GM21528 (cell line): ENCODE measurements around the gene AIG1.
"Not testable (repeated sequence)": the region's sequence is repeated elsewhere in the genome, so short reads cannot be mapped to it uniquely, and the experiment has no call there.

Experiments
- ATAC-seq: cut with Tn5 transposase; IDR thresholded peaks from one replicate; pipeline ENCODE4 v1.9.1; 2021; ENCODE audit warnings: mild to moderate bottlenecking, moderate library complexity; ENCODE audit not compliant: unreplicated experiment, low FRiP score

Gene AIG1

GRCh38 chr6:143298071-143298470, 237.4 kb downstream of the AIG1 start:
- no peak for ATAC-seq

DNA sequence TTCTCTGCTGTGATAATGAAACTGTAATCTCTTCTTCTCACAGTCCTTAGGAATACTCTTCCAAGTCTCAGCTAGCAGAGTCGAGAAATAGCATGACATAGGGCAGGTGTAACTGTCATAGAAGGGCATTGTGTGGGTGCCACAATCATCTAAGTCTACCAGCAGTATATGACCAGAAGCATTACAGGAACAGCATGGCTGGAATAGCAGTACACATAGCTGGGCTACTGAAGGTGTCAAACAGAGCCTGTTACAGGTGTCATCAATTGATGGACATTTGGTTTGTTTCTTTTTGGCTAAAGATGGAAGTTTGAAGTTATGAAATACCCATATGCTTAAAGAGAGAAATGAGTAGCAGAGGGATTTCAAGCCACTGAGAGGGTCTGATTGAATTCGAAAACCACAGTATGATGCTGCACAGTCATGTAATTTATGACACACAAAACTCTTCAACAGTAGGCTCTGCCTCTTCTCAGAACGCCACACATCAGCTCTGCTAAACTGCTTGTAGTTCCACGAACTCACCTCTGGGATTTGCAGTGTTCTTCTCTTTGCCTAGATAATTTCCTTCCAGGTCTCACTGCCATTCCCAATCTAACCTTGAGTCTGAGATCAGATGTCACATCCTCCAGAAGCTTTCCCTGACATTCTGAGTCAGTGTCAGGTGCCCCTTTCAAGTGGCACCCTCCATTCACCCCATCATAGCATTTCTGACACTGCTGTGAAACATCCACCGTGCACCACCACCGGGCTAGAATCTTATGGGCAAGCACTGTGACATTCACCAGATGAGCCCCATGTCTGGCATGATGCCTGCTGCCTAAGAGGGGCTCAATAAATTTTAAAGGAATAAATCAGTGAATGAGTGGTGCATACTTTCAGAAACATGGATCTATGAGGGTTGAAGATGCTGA, 238.8 kb downstream of the AIG1 start:
- peak; percentile 57 for ATAC-seq

GRCh38 chr6:143301188-143301587, 240.5 kb downstream of the AIG1 start:
- ATAC-seq, result no peak

DNA sequence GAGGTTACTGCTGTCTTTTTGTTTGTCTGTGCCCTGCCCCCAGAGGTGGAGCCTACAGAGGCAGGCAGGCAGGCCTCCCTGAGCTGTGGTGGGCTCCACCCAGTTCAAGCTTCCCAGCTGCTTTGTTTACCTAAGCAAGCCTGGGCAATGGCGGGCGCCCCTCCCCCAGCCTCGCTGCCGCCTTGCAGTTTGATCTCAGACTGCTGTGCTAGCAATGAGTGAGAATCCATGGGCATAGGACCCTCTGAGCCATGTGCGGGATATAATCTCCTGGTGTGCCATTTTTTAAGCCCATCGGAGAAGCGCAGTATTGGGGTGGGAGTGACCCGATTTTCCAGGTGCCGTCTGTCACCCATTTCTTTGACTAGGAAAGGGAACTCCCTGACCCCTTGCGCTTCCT, 247.1 kb downstream of the AIG1 start:
- ATAC-seq, result not testable (repeated sequence)

- no peak for ATAC-seq
Measured at GRCh38 chr6:143313163-143313562, 252.5 kb downstream of the AIG1 start.

DNA sequence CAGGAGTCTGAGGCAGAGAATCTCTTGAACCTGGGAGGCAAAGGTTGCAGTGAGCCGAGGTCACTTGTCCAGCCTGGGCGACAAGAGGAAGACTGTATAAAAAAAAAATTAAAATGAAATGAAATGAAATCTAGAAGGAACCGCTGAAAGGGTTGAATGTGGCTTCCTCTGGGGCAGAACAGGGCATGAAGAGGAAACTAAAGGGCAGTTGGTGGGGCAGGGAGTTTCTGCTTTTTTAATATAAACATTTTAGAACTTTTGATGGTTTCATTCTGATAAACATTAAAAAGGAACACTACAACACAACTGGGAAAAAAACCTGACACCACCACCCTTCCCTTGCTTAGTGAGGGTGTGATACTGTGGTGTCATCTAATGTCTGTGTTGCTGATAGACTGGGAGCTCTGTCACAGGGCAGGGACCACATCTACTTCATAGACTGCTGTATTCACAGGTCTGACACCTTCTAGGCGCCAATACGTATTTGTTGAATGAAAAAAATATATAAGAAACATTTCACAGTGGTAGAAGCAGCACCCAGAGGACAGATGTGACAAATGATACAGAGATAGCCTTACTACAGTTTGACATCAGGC, 260.9 kb downstream of the AIG1 start:
- ATAC-seq, result no peak

GRCh38 chr6:143322386-143322785, 261.7 kb downstream of the AIG1 start:
- ATAC-seq, result no peak

DNA sequence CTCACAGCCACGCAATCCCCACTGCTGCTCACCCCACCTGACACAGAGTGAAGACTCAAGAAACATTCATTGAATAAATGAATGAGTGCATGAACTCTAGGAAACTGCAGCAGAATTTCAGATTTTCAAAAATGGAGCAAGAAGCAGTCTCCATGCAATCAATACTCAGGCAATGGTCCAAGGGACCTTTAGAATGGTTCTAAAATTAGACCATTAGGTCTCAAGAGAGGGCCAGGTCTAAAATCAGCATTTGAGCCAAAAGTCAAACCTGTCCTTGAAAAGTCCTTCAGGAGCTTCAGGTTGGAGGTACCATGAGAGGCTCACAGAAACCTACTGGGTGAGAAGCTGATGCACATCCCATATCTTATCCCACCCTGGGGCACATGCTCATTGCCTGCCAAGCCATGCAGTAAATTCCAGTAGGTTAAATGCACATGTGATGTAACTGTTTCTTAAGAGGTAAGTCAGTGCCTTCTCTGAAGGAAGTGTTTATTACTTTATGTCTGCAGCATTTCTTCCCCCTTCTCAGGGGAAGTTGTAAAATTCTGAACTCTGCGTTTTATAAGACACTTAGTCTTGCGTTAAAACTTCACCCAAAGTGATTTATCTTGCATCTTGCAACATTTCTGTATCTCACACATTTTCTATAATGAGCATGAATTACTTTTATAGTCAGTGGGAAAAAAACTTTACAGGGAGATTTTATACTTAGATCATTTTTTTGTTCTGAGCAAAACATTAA, 263.2 kb downstream of the AIG1 start:
- no peak for ATAC-seq

DNA sequence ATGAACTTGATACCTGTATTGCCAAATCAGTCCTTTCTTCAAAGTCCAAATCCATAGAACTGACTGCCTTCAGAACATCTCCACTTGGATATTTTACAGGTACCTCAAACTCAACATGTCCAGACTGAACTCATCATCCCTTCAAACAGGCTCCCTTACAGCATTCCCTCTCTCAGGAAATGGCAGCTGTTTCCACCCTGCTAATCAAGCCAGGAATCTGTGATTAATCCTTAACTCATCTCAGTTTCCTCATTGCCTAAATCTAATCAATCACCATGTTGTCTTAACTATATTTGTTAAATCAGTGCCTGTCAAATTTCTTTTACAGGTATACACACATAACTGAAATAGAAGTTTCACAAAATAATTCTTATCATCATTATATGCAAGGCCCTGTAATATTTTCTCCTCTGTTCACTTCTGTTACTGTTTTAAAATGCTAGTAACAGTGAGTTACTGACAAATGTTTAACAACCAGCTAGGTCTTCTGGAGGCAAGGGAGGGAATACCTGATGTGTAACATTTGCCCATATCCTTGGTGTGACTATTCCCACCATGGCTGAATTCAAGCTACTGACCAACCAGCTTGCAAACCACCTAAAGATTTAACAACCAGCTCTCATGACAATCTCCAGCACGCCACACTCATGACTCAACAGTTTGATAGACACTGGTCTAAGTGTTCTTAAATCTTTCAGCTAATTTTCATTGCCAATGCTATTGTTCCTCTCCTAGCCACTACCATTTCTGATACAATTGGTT, 264.9 kb downstream of the AIG1 start:
- ATAC-seq, result no peak

DNA sequence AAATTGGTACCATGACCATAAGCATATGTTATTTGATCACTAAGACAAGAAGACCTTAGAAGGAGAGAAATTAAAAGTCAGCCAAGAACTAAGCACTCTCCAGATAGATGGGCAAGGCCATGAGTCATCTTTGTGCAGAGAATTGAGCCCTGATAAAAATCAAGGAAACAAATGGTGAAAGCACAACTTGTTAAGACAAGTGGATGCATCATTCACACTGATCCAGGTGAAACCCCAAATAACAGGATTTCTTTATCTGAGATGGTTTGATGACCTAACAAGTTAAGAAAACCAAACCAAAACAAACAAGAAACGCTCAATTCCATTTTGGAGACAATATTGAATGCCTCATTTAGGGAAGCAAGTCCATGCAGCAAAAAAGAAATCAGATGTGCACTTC, 268.2 kb downstream of the AIG1 start:
- no peak for ATAC-seq

GRCh38 chr6:143329323-143329722, 268.6 kb downstream of the AIG1 start:
- no peak for ATAC-seq

- ATAC-seq, result no peak
Measured at GRCh38 chr6:143331362-143331761, 270.7 kb downstream of the AIG1 start.

GRCh38 chr6:143332153-143332845, 271.6 kb downstream of the AIG1 start:
- ATAC-seq, result no peak

DNA sequence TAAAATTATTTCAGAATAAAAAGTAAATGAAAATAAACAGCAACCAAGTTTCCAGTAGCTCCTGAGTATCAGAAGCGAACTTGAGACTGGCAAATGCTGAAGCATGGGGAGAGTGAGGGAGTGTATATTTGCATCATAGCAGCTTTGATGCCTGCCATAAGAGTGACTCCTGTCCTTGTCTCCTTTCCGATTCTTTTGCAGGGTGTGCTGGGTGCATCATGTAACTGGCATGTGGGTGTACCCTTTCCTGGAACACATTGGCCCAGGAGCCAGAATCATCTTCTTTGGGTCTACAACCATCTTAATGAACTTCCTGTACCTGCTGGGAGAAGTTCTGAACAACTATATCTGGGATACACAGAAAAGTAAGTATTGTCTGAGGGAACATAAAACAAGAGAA, 272.4 kb downstream of the AIG1 start:
- ATAC-seq, result no peak

DNA sequence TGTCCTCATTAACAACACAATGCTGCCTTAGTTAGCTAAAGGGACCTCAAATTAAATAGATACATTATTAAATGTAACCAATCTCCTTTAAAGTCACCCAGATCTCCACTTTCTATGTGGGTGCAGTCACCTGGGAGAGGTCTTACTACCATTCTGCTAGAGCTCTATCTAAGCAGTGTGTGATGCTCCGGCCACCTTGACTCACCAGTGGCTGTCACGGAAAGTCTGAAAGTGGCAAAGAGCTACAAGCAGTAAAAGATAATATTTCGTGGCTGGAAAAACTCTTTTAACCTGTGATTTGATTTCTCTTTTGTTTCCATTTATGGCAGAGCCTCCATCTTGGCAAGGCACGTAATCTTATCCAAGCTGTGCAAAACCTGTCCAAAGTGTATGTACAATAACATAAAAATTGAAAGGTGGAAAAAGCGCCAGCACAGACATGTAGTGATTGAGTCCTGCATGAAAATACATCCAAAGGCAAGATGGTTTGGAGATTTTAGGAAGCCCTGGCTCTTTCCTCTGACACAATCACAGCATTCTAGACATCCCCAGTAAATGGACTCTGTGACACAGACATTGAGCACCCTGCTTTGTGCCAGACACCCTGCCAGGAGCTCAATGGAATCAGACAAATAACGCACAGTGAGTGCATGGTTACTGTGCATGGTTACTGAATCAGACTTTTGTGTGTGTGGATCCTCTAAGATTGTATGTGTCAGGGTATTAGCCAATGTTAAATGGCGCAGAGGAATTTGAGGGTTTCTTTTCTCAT, 273.2 kb downstream of the AIG1 start:
- no peak for ATAC-seq

- ATAC-seq, result no peak
Measured at GRCh38 chr6:143335865-143336264, 275.2 kb downstream of the AIG1 start.

- ATAC-seq, result no peak
Measured at GRCh38 chr6:143336446-143337152, 275.9 kb downstream of the AIG1 start.

DNA sequence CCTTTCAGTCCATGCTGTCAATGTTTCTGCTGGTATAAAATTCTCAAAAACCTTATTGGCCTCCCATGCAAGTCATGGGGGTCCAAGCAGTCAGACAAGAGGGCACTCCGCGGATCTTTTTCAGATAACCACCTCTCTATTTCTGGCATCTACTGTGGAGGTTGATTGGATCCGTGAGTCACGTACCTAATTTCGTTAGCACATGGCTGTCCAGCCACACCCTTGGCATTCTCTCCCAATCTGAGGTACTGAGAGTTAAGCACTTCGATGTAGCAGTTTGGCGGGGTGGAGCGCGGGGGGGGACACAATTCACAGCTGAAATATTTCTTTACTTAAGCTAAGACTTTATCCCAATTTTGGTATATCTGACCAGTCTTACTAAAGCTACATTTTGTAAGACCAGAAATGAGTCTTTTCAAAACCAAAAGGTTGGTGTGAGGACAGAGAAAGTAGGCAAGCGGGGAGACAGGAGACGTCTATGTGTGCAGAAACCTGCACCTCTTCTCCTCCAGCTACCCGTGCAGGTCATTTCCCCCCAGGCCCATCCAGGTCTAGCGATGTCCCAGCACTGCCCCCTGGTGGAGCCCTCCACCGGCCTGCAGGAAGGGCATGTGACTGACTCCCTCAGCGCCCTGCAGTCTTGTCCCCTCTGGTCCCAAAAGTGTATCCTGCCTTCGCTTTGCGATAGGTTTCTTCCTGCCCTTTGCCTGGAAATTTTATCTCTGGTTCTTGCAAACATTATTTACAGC, 276.7 kb downstream of the AIG1 start:
- ATAC-seq, result no peak
